Measurements from ENCODE around the gene CLNK.
A peak's percentile ranks its signal among the peaks of the same experiment; 100 is the strongest.

The CLNK gene, protein sequence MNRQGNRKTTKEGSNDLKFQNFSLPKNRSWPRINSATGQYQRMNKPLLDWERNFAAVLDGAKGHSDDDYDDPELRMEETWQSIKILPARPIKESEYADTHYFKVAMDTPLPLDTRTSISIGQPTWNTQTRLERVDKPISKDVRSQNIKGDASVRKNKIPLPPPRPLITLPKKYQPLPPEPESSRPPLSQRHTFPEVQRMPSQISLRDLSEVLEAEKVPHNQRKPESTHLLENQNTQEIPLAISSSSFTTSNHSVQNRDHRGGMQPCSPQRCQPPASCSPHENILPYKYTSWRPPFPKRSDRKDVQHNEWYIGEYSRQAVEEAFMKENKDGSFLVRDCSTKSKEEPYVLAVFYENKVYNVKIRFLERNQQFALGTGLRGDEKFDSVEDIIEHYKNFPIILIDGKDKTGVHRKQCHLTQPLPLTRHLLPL

DNA sequence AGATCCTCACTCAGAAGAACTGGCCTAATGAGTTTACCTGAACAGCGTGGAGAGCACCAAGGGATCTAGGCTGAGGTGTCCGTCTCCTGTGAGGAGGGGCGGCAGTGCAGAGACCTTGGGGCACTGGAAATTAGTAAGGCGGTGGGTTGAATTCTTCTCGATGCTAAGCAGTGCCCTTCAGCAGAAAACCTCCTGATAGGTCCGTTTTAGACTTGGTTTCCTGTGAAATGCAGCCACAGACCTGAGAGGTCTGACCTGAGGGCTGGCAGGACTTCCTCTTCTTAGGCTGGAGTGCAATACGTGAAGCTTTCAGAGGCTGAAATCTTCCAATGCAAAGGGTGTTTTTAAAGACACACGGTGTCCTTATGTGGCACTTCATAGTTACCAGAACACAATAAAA is at the start of gene CLNK:
Gene CLNK, minus strand, starts transcription at position 138 of the 400 bp plus-strand sequence. CDS start 16,899 bp downstream, outside the sequence.
- DNase-seq: no peak

DNA sequence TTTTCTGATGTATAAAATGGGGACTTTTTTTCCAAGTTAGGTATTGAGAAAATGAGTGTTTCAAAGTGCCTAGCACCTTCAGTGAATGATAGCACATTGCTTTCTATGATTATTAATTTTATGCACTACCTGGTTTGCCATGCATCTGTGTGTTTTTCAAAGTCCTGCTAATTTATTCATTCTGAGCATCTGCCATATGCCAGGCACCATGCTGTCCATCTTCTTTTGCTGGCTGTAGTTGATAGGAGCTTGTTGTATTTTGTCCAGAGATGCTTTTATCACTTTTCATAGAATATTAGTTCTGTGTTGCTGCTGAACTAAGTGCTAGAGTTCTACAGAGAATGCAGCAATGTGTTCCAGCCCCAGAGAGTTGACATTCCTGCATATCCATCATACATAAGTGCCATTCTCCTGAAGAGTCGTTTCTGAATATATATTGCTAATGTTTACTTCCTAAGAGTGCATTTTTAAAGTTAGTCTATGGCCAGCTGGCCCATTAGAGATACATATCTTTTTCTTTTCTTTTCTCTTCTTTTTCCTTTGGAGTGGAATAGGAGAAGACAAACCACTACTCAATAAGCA is 49.0 kb upstream of the CLNK start:
- DNase-seq: no peak

DNA sequence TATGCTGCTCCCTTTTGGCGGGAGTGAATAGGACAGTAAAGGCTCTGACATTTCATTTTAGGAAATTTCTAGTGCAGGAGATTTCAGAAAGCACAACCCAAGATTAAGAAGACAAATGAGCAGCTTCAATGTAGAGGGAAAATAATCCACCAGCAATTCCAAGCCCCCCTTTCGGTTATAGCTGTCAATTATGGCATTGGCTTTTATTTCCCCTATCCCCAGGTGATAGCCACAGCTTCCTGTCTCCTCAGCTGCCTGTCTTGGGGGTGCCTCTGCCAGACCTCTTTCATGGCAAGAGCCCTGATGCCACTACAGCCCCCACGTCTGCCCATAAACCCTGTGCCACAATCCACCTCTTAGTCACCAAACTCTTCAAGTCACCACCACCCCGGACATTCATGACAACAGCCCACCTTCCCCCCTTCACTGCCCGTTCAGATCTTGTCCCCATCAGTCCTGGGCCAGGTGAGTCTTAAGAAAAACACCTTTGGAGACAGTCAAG is 48.4 kb upstream of the CLNK start:
- DNase-seq: no peak

DNA sequence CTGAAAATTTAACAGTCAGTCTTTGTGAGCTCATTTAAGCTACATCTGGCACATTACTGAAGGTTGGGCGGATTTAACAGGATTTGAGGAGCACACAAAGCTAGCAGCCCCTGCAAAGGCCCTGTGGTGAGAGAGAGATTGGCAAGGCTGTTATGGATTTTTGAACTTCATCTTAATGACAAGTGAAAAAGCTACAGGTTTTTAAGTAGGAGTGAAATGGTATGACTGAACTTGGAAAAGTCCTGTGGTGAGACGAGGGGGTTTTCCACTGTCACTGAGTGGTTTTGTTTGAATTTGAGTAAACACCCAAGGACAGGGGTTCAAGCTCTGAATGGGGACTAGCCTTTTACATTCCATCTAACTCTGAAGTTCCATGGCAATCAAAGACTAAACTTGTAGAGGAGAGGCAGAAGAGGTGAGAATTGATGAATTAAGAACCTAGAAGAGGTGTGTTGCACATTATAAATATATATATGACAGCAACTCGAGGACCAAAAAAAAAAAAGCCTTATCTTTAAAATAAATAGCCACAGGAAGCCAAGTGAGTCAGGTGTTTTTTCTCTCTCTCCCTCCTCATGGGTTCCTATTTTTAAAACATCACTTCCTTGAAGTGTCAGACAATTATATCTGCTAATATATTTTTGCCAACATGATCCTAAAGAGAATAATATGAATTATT is 47.8 kb upstream of the CLNK start:
- DNase-seq: peak; percentile 6

DNA sequence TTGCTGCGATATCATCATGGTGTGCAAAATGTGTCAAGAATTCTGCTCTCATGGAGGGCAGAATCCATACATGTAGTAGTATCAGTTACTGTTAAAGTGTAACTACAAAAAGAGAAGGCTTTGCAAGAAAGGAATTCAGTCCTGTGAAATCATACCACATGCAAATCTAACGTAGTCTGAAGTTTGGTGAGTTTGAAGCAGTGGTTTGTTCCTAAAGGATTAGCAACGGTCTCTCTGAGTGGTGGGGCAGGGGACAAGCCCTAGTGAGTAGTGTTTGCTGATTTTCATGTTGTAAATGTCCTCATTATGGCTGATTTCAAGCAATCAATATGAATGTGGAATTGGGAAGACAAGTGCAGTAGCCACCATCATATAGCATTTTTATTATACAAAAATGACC is 47.1 kb upstream of the CLNK start:
- no peak for DNase-seq

DNA sequence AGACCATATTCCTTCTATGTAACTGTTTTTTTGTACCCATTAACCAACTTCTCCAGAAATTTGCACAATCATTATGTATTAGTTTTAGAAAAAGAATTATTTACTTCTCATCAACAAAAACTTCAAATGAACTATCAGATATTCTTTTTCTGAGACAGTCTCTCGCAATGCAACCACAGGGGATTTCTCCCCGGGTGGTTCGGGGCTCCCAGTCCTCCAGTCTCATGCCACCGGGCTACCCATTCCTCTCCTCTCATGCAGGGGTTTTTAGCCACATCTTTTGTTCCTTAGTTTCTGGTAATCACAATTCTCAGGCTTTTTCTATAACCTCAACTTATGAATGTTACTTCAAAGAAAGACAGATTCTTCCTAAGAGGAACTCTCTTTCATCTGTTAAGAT is 46.6 kb upstream of the CLNK start:
- no peak for DNase-seq

DNA sequence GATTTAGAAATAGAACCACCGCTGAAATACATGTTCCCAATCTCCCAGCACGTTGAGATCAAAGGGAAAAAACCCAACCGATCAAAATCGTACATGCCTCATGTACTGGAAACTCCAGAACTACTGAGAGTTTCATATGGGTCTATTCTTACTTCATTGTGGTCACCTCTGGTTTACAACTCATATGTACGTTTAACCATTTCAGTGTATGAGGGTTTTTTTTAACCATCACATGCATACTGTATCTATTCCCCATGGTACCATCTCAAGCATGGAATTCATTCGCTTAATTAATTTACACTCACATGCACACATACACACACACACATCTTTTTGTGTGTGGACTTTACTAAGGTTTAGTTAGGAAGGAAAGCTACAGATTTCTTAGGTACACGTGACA is 46.0 kb upstream of the CLNK start:
- DNase-seq: no peak

DNA sequence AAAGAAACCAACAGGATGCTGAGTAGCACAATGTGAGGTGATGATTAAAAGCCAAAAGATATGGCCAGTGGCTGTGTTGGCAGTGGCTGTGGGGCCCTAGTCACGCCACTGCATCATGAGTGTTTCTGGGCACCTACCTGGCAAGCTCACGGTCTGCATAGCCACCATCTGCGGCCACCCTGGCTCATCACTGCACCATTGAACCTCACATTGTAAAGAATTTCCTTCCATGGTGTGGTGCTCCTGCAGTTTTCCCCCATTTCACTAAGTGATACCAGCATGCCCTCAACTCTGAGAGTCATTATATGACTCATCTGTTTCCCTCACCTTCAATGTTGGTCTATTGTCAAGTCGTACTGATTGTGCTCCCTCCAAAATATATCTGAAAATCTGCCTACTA is 45.5 kb upstream of the CLNK start:
- no peak for DNase-seq

DNA sequence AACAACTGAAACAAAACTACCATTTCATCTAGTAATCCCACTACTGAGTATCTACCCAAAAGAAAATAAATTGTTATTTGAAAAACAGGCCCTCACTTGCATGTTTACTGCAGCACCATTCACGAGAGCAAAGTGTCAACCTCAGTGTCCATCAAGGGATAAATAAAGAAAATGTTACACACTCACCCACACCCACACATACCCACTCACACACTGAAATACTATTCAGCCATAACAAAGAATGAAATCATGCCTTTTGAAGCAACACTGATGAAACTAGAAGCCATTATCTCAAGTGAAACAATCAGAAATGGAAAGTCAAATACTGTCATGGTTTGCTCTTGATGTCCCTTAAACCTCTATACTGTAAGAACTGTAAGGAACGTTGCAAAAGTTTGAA is 44.8 kb upstream of the CLNK start:
- no peak for DNase-seq

DNA sequence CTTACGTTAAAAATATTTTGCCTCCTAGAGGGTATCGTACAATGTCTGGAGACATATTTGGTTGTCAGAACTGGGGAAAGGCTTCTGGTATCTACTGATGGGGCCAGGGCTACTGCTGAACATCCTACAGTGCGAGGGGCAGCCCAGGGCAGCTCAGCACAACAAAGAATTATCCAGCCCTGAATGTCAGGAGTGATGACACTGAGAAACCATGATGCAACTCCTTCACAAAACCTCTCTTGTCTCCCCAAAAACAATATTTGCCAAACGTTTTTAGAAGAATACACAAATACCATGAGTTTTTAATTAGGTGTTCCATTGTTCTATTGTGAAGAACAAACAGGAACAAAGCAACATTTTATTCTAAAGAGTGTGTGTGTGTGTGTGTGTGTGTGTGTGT is 43.4 kb upstream of the CLNK start:
- no peak for DNase-seq

DNA sequence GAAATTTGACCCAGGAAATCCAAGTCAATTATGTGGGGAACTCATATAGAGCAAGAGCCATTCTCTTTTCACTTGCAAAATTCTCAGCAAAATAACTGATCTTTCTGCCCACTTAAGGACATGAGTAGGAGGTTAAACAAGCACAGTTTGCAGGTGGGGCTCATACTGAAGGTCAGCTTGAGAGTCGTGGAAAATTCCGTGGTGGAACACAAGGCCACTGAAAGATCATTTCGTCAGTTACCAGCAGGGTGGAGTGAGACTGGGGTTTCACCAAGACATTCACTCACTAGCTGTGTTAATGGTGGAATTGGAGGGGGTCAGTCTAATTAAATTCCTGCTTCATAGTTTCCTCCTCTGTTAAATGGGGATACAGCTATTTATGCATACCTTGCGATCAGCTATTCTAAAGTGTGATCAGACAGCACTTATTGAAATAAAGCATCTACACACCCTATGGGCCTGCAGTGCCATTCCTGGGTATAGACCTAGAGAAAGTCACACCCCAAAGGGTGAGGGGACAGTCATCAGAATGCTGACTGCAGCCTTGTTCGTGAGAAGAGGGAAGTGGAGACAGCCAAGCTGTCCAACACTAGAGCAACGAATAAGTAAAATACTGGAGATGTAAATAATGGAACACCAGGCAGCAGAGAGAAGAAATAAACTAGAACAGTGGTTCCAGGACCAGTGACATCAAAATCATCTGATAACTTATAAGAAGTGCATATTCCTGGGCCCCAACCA is 42.7 kb upstream of the CLNK start:
- no peak for DNase-seq

DNA sequence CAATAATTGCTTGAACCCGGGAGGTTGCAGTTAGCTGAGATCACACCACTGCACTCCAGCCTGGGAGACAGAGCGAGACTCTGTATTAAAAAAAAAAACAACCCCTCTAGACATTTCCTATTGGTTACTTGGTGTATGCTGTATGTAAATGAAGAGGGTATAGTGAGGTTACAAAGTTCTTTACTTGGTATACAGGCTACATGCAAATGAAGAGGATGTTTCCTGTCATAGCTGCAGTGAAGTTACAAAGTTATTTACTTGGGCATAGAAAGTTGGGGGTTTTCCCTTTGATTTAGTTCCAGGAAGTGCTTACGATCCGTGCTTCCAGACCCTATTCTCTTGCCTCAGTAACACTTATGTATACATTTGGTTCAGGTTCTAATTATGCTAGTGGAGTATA is 38.4 kb upstream of the CLNK start:
- DNase-seq: peak; percentile 21

DNA sequence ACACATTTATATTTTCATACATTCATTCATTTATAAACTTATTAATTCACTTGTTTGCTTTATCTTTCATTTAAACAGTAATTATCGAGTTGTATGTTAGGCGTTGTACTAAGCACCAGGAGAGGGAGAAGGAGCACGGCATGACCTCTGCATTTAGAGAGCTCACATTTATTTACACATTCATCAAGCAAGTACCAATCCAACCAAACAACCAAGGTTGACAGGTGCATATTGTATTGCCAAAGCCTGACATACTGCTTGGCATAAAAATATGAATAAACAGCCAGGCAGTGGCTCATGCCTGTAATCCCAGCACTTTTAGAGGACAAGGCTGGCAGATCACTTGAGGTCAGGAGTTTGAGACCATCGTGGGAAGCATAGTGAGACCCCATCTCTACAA is 37.0 kb upstream of the CLNK start:
- DNase-seq: no peak

DNA sequence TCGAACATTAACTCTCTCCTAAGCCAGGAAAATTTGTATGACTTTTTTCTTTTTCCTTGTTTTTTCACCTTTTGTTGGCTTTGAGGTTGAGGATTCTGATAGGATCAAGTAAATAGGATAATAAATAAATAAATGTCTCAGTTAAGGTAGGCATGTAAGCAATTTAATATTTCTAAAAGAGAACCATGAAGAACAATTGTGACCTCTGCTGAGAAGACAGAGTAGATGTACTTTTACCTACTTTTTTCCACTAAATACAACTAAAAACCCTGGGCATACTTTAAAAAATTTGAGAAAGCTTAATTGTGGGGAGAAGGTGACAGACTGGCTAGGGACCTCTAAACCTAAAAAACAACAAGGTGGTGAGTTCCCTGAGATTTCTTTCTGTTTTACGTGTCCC is 31.6 kb upstream of the CLNK start:
- no peak for DNase-seq

DNA sequence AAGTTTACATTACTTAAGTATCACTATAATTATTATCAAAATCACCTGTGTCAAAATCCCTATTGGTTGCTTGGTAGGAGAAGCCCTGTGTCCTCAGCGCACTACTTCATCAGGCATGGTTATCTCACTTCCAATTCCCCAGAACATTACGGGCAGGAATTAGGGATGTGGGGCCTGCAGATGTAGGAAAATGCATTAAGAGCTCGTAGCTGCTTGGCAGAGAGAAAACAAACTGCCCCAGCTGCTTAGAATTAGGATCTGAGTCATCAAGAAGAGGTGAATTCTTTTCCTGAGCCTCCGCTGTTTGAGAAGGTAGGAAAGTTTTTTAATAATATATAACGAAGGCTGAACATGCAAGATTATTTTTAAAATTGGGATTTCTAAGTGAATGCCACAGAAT is 31.1 kb upstream of the CLNK start:
- DNase-seq: no peak

DNA sequence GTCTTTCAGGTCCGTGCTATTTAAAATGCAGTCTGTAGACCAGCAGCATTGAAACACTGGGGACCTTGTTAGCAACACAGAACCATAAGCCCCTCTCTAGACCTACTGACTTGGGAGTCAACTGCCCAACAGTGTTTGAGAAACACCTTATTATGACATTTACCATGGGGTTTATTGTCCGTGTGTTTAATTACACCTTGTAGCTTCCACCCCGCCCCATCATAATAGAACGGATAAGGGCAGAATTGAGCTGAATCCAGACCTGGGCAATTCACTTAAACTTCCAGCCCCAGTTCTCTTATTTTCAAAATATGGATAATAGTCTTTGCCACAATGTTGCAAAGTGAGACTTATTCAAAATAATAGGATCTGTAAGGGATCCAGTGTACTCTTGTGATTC is 30.6 kb upstream of the CLNK start:
- DNase-seq: no peak

DNA sequence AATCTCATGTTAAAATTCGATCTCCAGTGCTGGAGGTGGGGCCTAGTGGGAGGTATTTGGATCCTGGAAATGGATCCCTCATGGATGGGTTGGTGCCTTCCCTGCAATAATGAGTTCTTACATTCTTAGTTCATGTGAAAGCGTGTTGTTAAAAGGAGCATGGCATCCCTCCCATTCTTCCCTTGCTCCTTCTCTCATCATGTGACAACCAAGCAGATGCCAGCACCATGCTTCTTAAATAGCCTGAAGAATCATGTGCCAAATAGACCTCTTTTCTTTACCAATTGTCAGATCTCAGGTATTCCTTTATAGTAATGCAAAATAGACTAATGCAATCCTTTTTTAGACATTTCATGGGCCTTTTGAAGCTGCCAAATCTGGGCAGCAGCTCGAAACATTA is 29.0 kb upstream of the CLNK start:
- DNase-seq: no peak

DNA sequence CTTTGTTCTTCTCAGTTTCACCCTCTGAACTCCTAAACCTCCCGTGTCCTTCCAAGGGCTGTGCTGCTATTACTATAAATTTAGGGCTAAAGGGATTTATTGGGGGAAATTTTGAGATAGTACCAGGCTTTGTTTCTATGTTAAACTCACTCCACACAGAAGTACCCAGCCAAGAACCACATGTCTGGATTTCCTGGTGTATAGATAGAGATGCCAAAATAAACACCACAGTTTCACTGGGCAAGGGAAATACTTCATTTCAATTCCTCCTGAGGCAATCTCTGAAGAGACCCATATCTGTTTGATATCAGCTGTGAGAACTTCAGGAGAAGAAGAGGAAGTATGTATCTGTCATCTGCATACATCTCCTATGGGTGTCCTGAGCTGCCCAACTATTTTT is 21.7 kb upstream of the CLNK start:
- DNase-seq: no peak

DNA sequence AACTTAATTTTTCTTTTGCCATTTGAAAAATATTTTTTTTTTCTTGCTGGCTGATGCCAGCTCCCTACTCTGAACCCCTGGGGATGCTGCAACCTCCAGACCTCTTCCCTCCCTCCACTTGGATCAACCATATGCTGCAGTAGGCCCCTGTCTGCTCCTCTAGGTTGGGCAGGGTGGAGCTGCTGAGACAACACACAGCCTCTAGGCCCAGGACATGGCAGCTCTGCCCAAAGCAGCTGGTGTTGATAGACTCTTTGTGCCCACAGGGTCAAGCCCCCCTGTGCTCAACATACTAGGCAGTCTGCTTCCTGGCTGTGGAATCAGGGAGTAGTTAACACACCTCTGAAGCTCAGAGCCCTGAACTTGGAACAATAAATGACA is 19.9 kb upstream of the CLNK start:
- DNase-seq: no peak

DNA sequence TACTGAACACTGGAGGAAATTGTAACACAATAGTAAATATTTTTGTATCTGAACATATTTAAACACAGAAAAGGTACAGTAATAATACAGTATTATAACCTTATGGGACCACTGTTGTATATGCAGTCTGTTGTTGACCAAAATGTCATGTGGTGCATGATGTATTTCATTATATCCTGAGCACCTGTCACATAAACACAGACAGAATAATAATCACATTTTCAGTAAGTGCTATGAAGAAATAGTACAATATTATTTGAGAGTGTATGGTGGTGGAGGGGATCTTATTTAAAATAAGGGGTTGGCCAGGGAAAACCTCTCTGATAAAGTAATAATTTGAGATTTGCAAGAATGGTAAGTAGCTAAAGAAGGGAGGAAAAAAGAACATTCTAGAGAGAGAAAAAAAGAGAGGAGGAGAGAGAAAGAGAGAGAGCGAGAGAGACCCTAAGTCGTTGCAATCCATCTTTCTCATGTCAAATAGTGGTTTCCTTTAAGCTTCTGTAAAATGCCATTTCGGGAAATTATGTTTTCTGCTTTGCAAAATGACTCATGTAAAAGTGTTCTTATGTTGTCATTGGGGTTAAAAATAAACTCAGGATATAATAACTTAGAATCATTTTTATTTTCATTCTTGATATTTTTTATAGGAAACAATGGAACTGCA is 19.3 kb upstream of the CLNK start:
- no peak for DNase-seq

DNA sequence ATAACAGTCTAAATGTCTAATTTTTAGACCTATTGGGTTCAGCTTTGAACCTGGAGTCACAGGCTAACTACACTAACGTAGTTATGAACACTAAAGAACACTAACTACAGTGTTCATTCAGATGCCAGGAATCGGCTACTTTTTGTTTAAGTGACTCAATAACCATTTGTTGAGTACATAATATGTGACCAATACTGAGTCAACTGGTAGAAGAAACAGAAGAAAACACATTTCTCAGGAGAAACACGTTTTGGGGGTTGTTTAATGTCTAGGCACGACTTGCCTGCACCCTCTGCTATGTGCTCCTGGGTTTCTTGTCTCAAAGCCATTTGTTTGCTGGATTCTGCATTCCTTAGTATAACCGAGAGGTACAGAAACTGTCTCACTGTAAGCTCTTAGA is 18.6 kb upstream of the CLNK start:
- no peak for DNase-seq

DNA sequence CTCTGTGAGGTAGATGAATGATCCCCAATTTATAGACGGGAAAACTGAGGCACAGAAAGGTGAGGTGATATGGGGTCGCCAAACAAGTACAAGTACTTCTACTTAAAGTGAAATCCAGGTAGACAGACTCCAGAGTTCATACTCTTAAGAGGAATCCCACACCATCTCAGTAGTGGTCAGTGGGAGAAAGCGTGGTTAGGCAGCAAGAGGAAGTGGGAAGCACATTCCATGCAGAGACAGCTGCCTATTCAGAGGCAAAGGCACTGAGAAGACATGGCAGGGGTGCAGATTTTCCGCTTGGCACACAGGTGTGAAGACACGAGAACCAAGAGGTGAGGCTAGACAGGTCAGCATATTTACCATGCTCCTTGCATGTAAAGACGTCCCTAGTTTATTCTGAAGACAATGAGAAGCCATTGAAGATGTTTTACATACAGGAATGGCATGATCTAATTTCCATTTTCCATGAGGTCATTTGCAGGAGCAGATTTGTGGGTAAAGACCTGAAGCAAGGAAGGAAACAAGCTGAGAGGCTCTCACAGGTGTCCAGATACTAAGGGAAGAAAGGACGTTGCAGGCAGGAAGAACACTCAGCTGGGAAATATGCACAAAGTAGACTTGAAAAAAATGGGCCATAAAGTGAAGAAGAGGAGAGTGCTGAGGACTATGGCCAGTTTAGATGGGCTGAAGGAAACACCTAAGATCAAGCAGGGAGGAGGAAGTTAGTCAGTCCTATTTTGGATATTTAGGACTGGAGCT is 17.3 kb upstream of the CLNK start:
- DNase-seq: no peak

All from CD4-positive, alpha-beta T cell treated with Interleukin-12 subunit alpha and Interleukin-12 subunit beta, for 1 hour (primary cell).